Hematopoietic multipotent progenitor cell treated with erythropoietin and hydrocortisone succinate and interleukin-3 and kit ligand, for 8 days (in vitro differentiated cells): ENCODE measurements around the gene PHLPP1.
A peak's percentile ranks its signal among the peaks of the same experiment; 100 is the strongest.

Experiments used
- DNase-seq: peaks from one replicate; pipeline ENCODE4 v3.0.0-alpha.2; 2015

The PHLPP1 gene

GRCh38 chr18:62856294-62856693 is 141.0 kb downstream of the PHLPP1 start:
- no peak for DNase-seq

- no peak for DNase-seq
These were observed 142.1 kb downstream of the PHLPP1 start for GRCh38 chr18:62857263-62857976.

GRCh38 chr18:62860062-62860461 is 144.7 kb downstream of the PHLPP1 start:
- no peak for DNase-seq

- no peak for DNase-seq
These were observed 147.1 kb downstream of the PHLPP1 start for GRCh38 chr18:62862466-62862865.

- peak; percentile 28 for DNase-seq
These were observed 148.2 kb downstream of the PHLPP1 start for GRCh38 chr18:62863579-62864001.

- no peak for DNase-seq
These were observed 150.2 kb downstream of the PHLPP1 start for GRCh38 chr18:62865498-62865897.

GRCh38 chr18:62867534-62867933 is 152.2 kb downstream of the PHLPP1 start:
- no peak for DNase-seq

GRCh38 chr18:62868645-62869044 is 153.3 kb downstream of the PHLPP1 start:
- DNase-seq: no peak

GRCh38 chr18:62870643-62871042 is 155.3 kb downstream of the PHLPP1 start:
- no peak for DNase-seq

GRCh38 chr18:62875323-62875722 is 160.0 kb downstream of the PHLPP1 start:
- DNase-seq: no peak

- DNase-seq: no peak
These were observed 160.8 kb downstream of the PHLPP1 start for GRCh38 chr18:62876111-62876510.

GRCh38 chr18:62876828-62877227 is 161.5 kb downstream of the PHLPP1 start:
- DNase-seq: no peak

GRCh38 chr18:62877411-62878221 is 162.3 kb downstream of the PHLPP1 start:
- no peak for DNase-seq

GRCh38 chr18:62878305-62878704 is 163.0 kb downstream of the PHLPP1 start:
- DNase-seq: no peak

- no peak for DNase-seq
These were observed 164.7 kb downstream of the PHLPP1 start for GRCh38 chr18:62880034-62880433.

- DNase-seq: no peak
These were observed 165.5 kb downstream of the PHLPP1 start for GRCh38 chr18:62880673-62881364.

GRCh38 chr18:62881509-62882016 is 166.2 kb downstream of the PHLPP1 start:
- peak; percentile 25 for DNase-seq

GRCh38 chr18:62883937-62884735 is 168.8 kb downstream of the PHLPP1 start:
- DNase-seq: no peak

GRCh38 chr18:62885804-62886203 is 170.5 kb downstream of the PHLPP1 start:
- no peak for DNase-seq

- DNase-seq: no peak
These were observed 179.5 kb downstream of the PHLPP1 start for GRCh38 chr18:62894681-62895390.

GRCh38 chr18:62897153-62897552 is 181.8 kb downstream of the PHLPP1 start:
- no peak for DNase-seq

GRCh38 chr18:62898359-62898758 is 183.0 kb downstream of the PHLPP1 start:
- DNase-seq: no peak
